AG04450 (cell line): ENCODE data around the gene LRIT3. TPM values are rescaled to one million over a fixed set of nuclear protein-coding genes. Genes with fewer than 3 reads are reported as not detected.
"Not testable (repeated sequence)": the region's sequence is repeated elsewhere in the genome, so short reads cannot be mapped to it uniquely, and the experiment has no call there.

Source experiments
- CTCF ChIA-PET: fragments of 300-600, 350-600 bp; formaldehyde crosslinking; extraction: SDS; loops from one replicate; lab custom pipeline; 2022; ENCODE audit warnings: antibody characterized with exemption, inconsistent platforms; lab: Charles Lee
- POLR2A ChIA-PET: fragments of 350-600 bp; formaldehyde crosslinking; extraction: SDS; loops from one replicate; lab custom pipeline; 2021; ENCODE audit warnings: antibody characterized with exemption, inconsistent platforms; lab: Yijun Ruan, JAX
- DNase-seq: peaks from one replicate; pipeline ENCODE4 v3.0.0-alpha.2; 2011; ENCODE audit warnings: low read depth, low spot score
- H3K27ac ChIP-seq: one replicate; pipeline ENCODE4 v1.5.1; 2012; ENCODE audit warnings: low read depth, low read length, control low read depth
- H3K27me3 ChIP-seq: one replicate; pipeline ENCODE4 v1.6.0; 2012; ENCODE audit warnings: low read length; ENCODE audit not compliant: control insufficient read depth, insufficient read depth
- H3K4me3 ChIP-seq: 2 replicates; pipeline ENCODE4 v1.5.1; 2011; ENCODE audit warnings: mild to moderate bottlenecking, low read depth, low read length, control low read depth
- H3K9me3 ChIP-seq: 2 replicates; pipeline ENCODE4 v1.5.1; 2012; ENCODE audit warnings: low read length; ENCODE audit not compliant: control insufficient read depth, insufficient read depth
- polyA plus RNA-seq: library from polyadenylated mRNA; depleted of rRNA; stranded (reverse); fragments of >200 nt; gene quantifications from 2 replicates; pipeline ENCODE4 v1.2.3, GENCODE V29; 2011
- TF ChIP-seq, protein P1 (sequence below): IDR thresholded peaks from 2 replicates; pipeline ENCODE4 v1.5.1; 2011; ENCODE audit warnings: low read depth, low read length, control low read depth, inconsistent platforms

The LRIT3 gene
- polyA plus RNA-seq, 1 experiment = not detected

DNA sequence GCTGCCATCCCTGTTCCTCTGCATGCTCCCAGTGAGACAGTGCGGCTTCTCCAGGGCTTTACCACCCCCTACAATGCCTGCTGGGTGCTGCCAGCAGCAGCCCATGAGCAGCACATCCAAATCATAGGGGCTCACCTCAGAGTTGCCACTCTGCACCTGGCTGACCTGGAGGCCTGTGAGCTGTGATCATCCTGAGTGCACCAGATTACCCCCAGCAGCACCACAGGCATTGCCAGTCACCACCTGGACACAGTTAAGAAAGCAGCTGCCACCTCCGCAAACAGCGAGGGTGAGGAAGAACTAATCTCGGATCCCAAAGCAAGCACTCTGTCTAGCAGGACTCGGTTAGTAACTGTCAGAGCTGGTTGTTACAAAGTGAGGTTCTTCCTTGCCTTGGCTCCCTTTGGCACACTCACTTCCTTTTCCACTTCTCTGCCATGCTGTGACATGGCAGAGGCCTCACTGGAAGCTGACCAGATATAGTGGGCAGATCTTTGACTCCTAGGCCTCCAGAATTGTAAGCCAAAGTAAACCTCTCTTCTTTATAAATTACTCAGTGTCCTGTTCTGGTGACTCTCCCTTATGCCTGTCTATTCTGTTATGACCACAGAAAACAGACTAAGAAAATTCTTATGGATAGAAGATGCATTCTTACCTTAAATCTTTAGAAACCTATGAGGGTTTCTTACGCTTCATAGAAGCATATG lies 25.2 kb downstream of the LRIT3 start:
- no peaks in the 10 kb centered on the region for H3K27me3 ChIP-seq
- CTCF ChIA-PET = no interaction called here
- POLR2A ChIA-PET = no interaction called here
- TF ChIP-seq, protein P1, sequence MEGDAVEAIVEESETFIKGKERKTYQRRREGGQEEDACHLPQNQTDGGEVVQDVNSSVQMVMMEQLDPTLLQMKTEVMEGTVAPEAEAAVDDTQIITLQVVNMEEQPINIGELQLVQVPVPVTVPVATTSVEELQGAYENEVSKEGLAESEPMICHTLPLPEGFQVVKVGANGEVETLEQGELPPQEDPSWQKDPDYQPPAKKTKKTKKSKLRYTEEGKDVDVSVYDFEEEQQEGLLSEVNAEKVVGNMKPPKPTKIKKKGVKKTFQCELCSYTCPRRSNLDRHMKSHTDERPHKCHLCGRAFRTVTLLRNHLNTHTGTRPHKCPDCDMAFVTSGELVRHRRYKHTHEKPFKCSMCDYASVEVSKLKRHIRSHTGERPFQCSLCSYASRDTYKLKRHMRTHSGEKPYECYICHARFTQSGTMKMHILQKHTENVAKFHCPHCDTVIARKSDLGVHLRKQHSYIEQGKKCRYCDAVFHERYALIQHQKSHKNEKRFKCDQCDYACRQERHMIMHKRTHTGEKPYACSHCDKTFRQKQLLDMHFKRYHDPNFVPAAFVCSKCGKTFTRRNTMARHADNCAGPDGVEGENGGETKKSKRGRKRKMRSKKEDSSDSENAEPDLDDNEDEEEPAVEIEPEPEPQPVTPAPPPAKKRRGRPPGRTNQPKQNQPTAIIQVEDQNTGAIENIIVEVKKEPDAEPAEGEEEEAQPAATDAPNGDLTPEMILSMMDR = no peak
- no peak overlapping the region for H3K4me3 ChIP-seq
- no peak overlapping the region for H3K27ac ChIP-seq
- no peak for DNase-seq
- H3K9me3 ChIP-seq = no peaks in the 10 kb centered on the region

DNA sequence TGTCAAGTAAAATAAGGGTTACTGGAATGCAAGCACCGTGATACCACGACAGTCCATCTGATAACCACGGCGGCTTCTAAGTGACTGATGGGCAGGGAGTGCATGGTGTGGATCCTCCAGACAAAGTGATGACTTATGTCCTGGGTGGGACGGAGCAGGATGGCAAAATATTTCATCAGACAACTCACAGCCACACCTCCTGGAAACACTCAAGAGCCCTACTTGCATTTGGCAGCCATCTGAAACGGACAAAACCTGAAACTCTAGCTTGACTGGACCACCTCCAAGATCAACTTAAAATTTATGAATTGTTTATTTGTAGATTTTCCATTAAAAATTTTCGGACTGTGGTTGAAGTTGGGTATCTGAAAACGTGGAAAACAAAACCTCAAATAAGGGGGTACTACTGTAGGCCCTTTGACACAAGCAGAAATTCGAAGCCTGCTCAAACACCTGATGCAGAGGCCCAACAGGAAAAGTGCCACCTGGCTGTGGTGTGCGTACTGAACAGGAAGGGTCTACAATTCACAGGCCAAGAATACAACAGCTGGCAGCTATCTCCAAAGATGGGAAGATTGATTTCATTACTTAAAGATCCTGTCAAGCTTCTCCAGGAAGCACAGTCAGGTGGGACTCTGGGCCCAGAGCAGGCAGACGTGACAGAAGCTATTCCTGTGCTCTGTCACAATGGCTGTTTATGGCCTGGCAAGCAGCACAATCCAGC lies 26.0 kb downstream of the LRIT3 start:
- no peak overlapping the region for H3K27ac ChIP-seq
- TF ChIP-seq, protein P1 = no peak
- ChIA-PET CTCF (no interaction called here), POLR2A (no interaction called here)
- H3K9me3 ChIP-seq = no peaks in the 10 kb centered on the region
- H3K4me3 ChIP-seq = no peak overlapping the region
- DNase-seq = no peak
- H3K27me3 ChIP-seq = no peaks in the 10 kb centered on the region

DNA sequence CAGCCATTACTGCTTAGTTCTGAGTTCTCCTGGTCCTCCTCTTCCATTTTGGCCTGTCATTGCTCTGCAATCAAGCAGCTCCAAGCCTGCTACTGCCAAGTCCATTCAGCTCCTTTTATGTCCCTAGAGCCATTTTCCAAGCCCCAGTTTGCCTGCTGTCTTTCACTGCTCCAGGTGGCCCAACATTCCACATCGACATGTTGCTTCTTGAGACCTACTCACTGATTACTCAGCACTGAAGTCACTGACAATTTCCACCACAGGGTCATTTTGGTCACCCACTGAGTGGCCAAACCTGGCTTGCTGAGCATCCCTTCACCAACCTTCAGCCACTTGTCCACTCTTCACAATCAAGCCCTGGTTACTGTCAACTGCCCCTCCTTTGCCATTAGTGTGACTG lies 27.2 kb downstream of the LRIT3 start:
- ChIA-PET CTCF (no interaction called here), POLR2A (no interaction called here)
- Histone ChIP-seq H3K4me3 (no peak overlapping the region), H3K27me3 (no peaks in the 10 kb centered on the region), H3K27ac (no peak overlapping the region), H3K9me3 (no peaks in the 10 kb centered on the region)
- TF ChIP-seq, protein P1 = no peak
- no peak for DNase-seq

DNA sequence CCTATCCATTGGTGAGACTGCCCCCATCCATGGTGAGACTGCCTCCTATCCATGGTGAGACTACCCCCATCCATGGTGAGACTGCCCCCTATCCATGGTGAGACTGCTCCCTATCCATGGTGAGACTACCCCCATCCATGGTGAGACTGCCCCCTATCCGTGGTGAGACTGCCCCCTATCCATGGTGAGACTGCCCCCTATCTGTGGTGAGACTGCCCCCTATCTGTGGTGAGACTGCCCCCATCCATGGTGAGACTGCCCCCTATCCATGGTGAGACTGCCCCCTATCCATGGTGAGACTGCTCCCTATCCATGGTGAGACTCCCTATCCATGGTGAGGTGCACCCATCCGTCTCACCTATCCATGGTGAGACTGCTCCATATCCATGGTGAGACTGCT lies 27.6 kb downstream of the LRIT3 start:
- H3K9me3 ChIP-seq, POLR2A ChIA-PET, H3K27ac ChIP-seq, DNase-seq, CTCF ChIA-PET, H3K27me3 ChIP-seq, H3K4me3 ChIP-seq: not testable (repeated sequence)

DNA sequence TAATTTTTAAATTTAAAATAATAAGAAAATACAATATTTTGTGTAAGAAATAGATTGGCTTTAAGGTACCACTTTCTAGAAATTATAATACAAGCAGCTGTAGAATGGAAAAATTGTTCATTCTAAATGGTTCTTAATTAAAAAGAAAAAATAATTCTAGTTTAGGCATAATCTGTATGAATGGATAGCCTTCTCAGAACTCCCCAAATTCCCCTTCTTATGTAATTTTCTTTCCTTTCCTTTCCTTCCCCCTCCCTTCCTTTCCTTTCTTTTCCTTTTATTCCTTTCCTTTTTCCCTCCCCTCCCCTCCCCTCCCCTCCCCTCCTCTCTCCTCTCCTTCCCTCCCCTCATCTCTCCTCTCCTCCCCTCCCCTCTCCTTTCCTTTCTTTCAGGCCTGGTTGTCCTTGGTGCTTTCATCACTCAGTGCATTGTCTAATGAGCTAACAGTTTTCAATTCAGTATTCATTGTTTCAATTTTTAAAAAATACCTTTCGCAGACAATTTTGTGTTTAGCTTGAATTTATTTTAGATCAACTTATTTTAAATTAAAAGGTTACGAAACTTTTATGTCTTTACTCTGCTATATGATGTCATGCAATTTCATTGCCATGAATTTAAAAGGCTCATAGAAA lies 28.8 kb downstream of the LRIT3 start:
- Histone ChIP-seq H3K4me3 (no peak overlapping the region), H3K27ac (no peak overlapping the region), H3K9me3 (no peaks in the 10 kb centered on the region), H3K27me3 (no peaks in the 10 kb centered on the region)
- CTCF ChIA-PET = interaction anchor here (0.5 kb wide), 1 partner anchor 451 kb away, joined by 3 read pairs; no protein-coding TSS in a partner anchor
- DNase-seq = no peak
- POLR2A ChIA-PET = no interaction called here
- TF ChIP-seq, protein P1 = no peak
